Osteoblast (primary cell): ENCODE results near the gene ACBD6. TPM values are rescaled to one million over a fixed set of nuclear protein-coding genes. Genes with fewer than 3 reads are reported as not detected.

Source experiments
- DNase-seq: peaks from one replicate; pipeline ENCODE4 v3.0.0; 2011; ENCODE audit warnings: low spot score, mixed read lengths; ENCODE audit not compliant: insufficient read length; ENCODE audit errors: missing footprints
- H2AFZ ChIP-seq: 2 replicates; pipeline ENCODE4 v1.6.0; 2011; ENCODE audit warnings: mild to moderate bottlenecking, low read length
- H3K27ac ChIP-seq: 2 replicates; pipeline ENCODE4 v1.5.1; 2011; ENCODE audit warnings: mild to moderate bottlenecking, low read depth, low read length, moderate library complexity
- H3K27me3 ChIP-seq: 2 replicates; pipeline ENCODE4 v1.6.0; 2012; ENCODE audit warnings: mild to moderate bottlenecking, control low read depth, inconsistent platforms, low read length, moderate library complexity; ENCODE audit not compliant: insufficient read depth
- H3K36me3 ChIP-seq: 2 replicates; pipeline ENCODE4 v1.5.1; 2011; ENCODE audit warnings: mild to moderate bottlenecking, low read length, control low read depth, moderate library complexity; ENCODE audit not compliant: insufficient read depth
- H3K4me1 ChIP-seq: 2 replicates; pipeline ENCODE4 v1.5.1; 2011; ENCODE audit warnings: mild to moderate bottlenecking, low read length, control low read depth, moderate library complexity; ENCODE audit not compliant: insufficient read depth
- H3K4me2 ChIP-seq: 2 replicates; pipeline ENCODE4 v1.6.0; 2011; ENCODE audit warnings: mild to moderate bottlenecking, low read length; ENCODE audit not compliant: insufficient read depth
- H3K4me3 ChIP-seq: fragments of 200-600 bp; sonication (generic); 3 replicates; pipeline ENCODE4 v1.5.1; 2012; ENCODE audit warnings: mild to moderate bottlenecking, low read length, inconsistent platforms; ENCODE audit not compliant: insufficient read depth
- H3K79me2 ChIP-seq: 2 replicates; pipeline ENCODE4 v1.6.0; 2012; ENCODE audit warnings: mild to moderate bottlenecking, low read length, control low read depth, inconsistent platforms; ENCODE audit not compliant: insufficient read depth
- H3K9me3 ChIP-seq: 2 replicates; pipeline ENCODE4 v1.5.1; 2011; ENCODE audit warnings: low read depth, low read length, control low read depth
- H4K20me1 ChIP-seq: 2 replicates; pipeline ENCODE4 v1.6.0; 2012; ENCODE audit warnings: mild to moderate bottlenecking, low read length, control low read depth; ENCODE audit not compliant: insufficient read depth
- total RNA-seq: library from RNA; depleted of rRNA; stranded (reverse); fragments of >200 nt; gene quantifications from 2 replicates; pipeline ENCODE4 v1.2.3, GENCODE V29; 2012
- TF ChIP-seq, protein P1 (sequence below): IDR thresholded peaks from 2 replicates; pipeline ENCODE4 v1.5.1; 2011; ENCODE audit warnings: mild to moderate bottlenecking, low read depth, low read length, moderate library complexity; ENCODE audit errors: extremely low read depth

ACBD6 gene
- total RNA-seq, 1 donor: 55.7 TPM

- Histone ChIP-seq H4K20me1 (no peaks in the 10 kb centered on the region), H3K4me3 (no peak overlapping the region), H3K9me3 (no peaks in the 10 kb centered on the region), H3K4me2 (no peak overlapping the region), H3K79me2 (no peaks in the 10 kb centered on the region), H3K27me3 (no peaks in the 10 kb centered on the region), H3K27ac (no peak overlapping the region), H3K36me3 (no peaks in the 10 kb centered on the region), H3K4me1 (no peaks in the 10 kb centered on the region), H2AFZ (no peak overlapping the region)
- no peak for DNase-seq
- TF ChIP-seq, protein P1, sequence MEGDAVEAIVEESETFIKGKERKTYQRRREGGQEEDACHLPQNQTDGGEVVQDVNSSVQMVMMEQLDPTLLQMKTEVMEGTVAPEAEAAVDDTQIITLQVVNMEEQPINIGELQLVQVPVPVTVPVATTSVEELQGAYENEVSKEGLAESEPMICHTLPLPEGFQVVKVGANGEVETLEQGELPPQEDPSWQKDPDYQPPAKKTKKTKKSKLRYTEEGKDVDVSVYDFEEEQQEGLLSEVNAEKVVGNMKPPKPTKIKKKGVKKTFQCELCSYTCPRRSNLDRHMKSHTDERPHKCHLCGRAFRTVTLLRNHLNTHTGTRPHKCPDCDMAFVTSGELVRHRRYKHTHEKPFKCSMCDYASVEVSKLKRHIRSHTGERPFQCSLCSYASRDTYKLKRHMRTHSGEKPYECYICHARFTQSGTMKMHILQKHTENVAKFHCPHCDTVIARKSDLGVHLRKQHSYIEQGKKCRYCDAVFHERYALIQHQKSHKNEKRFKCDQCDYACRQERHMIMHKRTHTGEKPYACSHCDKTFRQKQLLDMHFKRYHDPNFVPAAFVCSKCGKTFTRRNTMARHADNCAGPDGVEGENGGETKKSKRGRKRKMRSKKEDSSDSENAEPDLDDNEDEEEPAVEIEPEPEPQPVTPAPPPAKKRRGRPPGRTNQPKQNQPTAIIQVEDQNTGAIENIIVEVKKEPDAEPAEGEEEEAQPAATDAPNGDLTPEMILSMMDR: no peak
Observed at GRCh38 chr1:180291004-180291403, 211.4 kb downstream of the ACBD6 start.

GRCh38 chr1:180290265-180291001 lies 211.9 kb downstream of the ACBD6 start:
- Histone ChIP-seq H3K27me3 (no peaks in the 10 kb centered on the region), H3K79me2 (no peaks in the 10 kb centered on the region), H3K4me3 (no peak overlapping the region), H4K20me1 (no peaks in the 10 kb centered on the region), H3K4me2 (no peak overlapping the region), H3K9me3 (no peaks in the 10 kb centered on the region), H3K4me1 (no peaks in the 10 kb centered on the region), H3K36me3 (no peaks in the 10 kb centered on the region), H2AFZ (no peak overlapping the region), H3K27ac (no peak overlapping the region)
- DNase-seq: no peak
- TF ChIP-seq, protein P1: no peak

GRCh38 chr1:180288940-180289339 lies 213.4 kb downstream of the ACBD6 start:
- Histone ChIP-seq H2AFZ (no peak overlapping the region), H3K9me3 (no peaks in the 10 kb centered on the region), H4K20me1 (no peaks in the 10 kb centered on the region), H3K4me2 (no peak overlapping the region), H3K27ac (no peak overlapping the region), H3K36me3 (no peaks in the 10 kb centered on the region), H3K4me3 (no peak overlapping the region), H3K4me1 (no peaks in the 10 kb centered on the region), H3K79me2 (no peaks in the 10 kb centered on the region), H3K27me3 (no peaks in the 10 kb centered on the region)
- TF ChIP-seq, protein P1: no peak
- no peak for DNase-seq

- Histone ChIP-seq H3K9me3 (no peaks in the 10 kb centered on the region), H3K4me1 (no peaks in the 10 kb centered on the region), H2AFZ (no peak overlapping the region), H3K4me2 (no peak overlapping the region), H3K79me2 (no peaks in the 10 kb centered on the region), H3K36me3 (no peaks in the 10 kb centered on the region), H4K20me1 (no peaks in the 10 kb centered on the region), H3K4me3 (no peak overlapping the region), H3K27ac (no peak overlapping the region), H3K27me3 (no peaks in the 10 kb centered on the region)
- TF ChIP-seq, protein P1: no peak
- DNase-seq: no peak
Observed at GRCh38 chr1:180287988-180288705, 214.2 kb downstream of the ACBD6 start.
